Progenitor cell of endocrine pancreas (in vitro differentiated cells): Measurements from ENCODE around the gene NTPCR. TPM values are rescaled to one million over a fixed set of nuclear protein-coding genes. Genes with fewer than 3 reads are reported as not detected.
"Not testable (repeated sequence)": the region's sequence is repeated elsewhere in the genome, so short reads cannot be mapped to it uniquely, and the experiment has no call there.

Experiments used
- DNase-seq: peaks from one replicate; pipeline ENCODE4 v3.0.0; 2021; ENCODE audit warnings: low spot score; ENCODE audit not compliant: unreplicated experiment
- H3K27ac Mint-ChIP-seq: 2 replicates; pipeline ENCODE4 v1.8.0; 2021; ENCODE audit warnings: mild to moderate bottlenecking, moderate library complexity, mixed read lengths
- H3K27me3 Mint-ChIP-seq: 2 replicates; pipeline ENCODE4 v1.8.0; 2021; ENCODE audit warnings: mixed read lengths
- H3K36me3 Mint-ChIP-seq: 2 replicates; pipeline ENCODE4 v1.8.0; 2022; ENCODE audit warnings: mixed read lengths; ENCODE audit not compliant: insufficient read depth
- H3K4me1 Mint-ChIP-seq: 2 replicates; pipeline ENCODE4 v1.8.0; 2021; ENCODE audit warnings: low read depth, mixed read lengths
- H3K4me3 Mint-ChIP-seq: 2 replicates; pipeline ENCODE4 v1.8.0; 2021; ENCODE audit warnings: low read depth, mild to moderate bottlenecking, moderate library complexity, mixed read lengths
- H3K9me3 Mint-ChIP-seq: 2 replicates; pipeline ENCODE4 v1.8.0; 2021; ENCODE audit warnings: low read depth, mixed read lengths
- CTCF ChIP-seq: fragments of 200-600 bp; sonication (generic); IDR thresholded peaks from one replicate; pipeline ENCODE4 v1.5.0; 2021; ENCODE audit warnings: antibody characterized with exemption, mild to moderate bottlenecking; ENCODE audit not compliant: unreplicated experiment
- total RNA-seq: library from RNA; stranded (reverse); gene quantifications from 2 replicates; pipeline ENCODE4 v1.2.1, GENCODE V29; 2021

Gene NTPCR
- total RNA-seq, 1 donor from 2014 or later, result 59.0 TPM

DNA sequence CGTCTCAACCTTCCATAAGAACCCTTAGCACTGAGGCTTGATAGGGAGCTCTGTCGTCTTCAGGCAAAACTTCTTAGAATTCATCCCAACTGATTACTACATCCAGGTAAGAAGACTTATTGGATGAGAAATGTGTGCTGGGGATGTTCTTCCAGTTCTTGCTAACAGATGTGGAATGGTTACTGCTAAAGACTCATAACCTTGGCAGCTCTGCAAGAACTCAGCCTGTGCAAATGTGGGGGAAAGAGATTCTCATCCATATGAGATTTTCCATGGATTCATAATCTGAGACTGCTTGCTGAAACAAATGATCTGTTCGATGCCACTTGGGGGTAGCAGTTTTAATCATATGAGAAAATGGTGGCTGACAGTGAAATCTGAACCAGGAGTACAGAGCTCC lies 48.2 kb downstream of the NTPCR start:
- H3K4me3 Mint-ChIP-seq, result no peak overlapping the region

GRCh38 chr1:232999956-233000625 lies 49.7 kb downstream of the NTPCR start:
- Mint-ChIP-seq H3K4me1 (peaks cover 18% of the 10 kb centered on the region), H3K4me3 (no peak overlapping the region), H3K27me3 (no peaks in the 10 kb centered on the region), H3K27ac (no peak overlapping the region), H3K9me3 (no peaks in the 10 kb centered on the region), H3K36me3 (peaks cover 36% of the 10 kb centered on the region)
- no peak for DNase-seq
- no peak for TF ChIP-seq CTCF

More for the DNA sequence above, 48.2 kb downstream of the NTPCR start:
- no peaks in the 10 kb centered on the region for H3K27me3 Mint-ChIP-seq
- H3K9me3 Mint-ChIP-seq, result peaks cover 8% of the 10 kb centered on the region
- TF ChIP-seq CTCF, result no peak
- peaks cover 17% of the 10 kb centered on the region for H3K4me1 Mint-ChIP-seq
- no peak overlapping the region for H3K27ac Mint-ChIP-seq
- DNase-seq, result no peak
- peaks cover 49% of the 10 kb centered on the region for H3K36me3 Mint-ChIP-seq

DNA sequence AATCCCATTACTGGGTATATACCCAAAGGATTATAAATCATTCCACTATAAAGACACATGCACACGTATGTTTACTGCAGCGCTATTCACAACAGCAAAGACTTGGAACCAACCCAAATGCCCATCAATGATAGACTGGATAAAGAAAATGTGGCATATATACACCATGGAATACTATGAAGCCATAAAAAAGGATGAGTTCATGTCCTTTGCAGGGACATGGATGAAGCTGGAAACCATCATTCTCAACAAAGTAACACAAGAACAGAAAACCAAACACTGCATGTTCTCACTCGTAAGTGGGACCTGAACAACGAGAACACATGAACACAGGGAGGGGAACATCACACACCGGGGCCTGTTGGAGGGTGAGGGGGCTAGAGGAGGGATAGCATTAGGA lies 53.2 kb downstream of the NTPCR start:
- Mint-ChIP-seq H3K36me3 (peaks cover 19% of the 10 kb centered on the region), H3K4me1 (peaks cover 17% of the 10 kb centered on the region)
- DNase-seq, result not testable (repeated sequence)

DNA sequence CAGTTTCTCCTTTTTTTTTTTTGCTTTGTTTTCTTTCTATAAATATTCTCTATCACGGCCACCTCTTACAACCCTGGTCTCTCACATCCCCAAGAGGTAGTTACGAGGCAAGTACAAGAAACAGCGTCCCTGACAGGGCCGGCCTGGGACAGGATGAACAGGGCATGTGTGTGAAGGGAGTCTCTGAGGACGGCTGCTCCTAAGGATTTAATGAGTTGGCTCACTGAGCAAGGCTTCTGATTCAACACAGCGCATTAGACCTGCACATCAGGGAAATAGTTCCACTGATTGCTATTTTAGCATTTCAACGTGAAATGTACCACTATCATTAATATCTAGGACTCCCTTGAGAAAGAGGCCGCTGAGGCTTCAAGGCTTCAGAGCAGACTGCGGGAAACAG lies 54.0 kb downstream of the NTPCR start:
- H3K4me3 Mint-ChIP-seq, result no peak overlapping the region
- no peaks in the 10 kb centered on the region for H3K27me3 Mint-ChIP-seq
- H3K36me3 Mint-ChIP-seq, result peaks cover 18% of the 10 kb centered on the region
- no peak for DNase-seq
- no peak for TF ChIP-seq CTCF
- H3K4me1 Mint-ChIP-seq, result peaks cover 17% of the 10 kb centered on the region
- H3K27ac Mint-ChIP-seq, result no peak overlapping the region
- no peaks in the 10 kb centered on the region for H3K9me3 Mint-ChIP-seq

More for the DNA sequence above, 53.2 kb downstream of the NTPCR start:
- H3K27me3 Mint-ChIP-seq, H3K27ac Mint-ChIP-seq, H3K9me3 Mint-ChIP-seq, H3K4me3 Mint-ChIP-seq: not testable (repeated sequence)

DNA sequence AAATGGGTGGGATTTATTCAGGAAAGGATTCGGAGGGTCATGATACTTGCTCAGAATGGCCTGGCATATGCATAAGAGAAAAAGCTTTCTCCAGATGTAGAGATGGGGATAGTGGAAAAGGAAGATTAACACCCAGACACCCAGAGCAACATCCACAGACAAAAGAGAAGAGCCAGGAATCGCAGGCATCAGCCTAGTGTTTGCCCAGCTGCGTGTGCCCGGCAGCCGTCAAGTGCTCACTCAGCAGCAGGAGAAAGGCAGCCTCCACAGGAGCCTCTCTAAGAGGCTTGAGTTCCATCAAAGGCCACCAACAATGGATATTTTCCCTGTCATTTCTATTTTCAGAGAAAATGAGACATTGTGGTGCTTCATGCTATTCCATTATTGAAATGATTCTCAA lies 54.7 kb downstream of the NTPCR start:
- Mint-ChIP-seq H3K27ac (no peak overlapping the region), H3K4me1 (peaks cover 17% of the 10 kb centered on the region), H3K36me3 (peaks cover 14% of the 10 kb centered on the region), H3K4me3 (no peak overlapping the region), H3K27me3 (no peaks in the 10 kb centered on the region), H3K9me3 (no peaks in the 10 kb centered on the region)
- TF ChIP-seq CTCF, result no peak
- no peak for DNase-seq

DNA sequence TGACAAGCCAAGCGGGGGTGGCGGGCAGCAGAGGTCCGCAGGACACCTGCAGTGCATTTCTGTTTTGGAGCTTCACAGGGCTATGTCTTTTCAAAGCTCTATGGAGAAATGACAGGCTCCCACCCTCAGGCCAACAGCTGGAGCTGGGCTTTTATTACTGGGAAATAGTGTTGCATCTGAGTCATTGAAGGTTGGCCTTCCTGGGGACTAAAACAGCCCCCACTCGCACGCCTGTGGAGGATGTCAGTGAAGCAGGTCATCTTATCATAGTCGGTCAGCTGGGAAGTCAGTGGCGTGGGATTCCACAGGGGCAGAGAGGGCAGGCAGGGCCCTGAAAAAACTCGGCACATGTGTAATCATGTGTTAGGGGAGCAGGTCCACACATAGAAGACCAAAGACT lies 55.3 kb downstream of the NTPCR start:
- Mint-ChIP-seq H3K27me3 (no peaks in the 10 kb centered on the region), H3K36me3 (peaks cover 11% of the 10 kb centered on the region), H3K4me3 (no peak overlapping the region), H3K4me1 (peaks cover 17% of the 10 kb centered on the region), H3K9me3 (no peaks in the 10 kb centered on the region), H3K27ac (peak overlapping the region; percentile 63)
- no peak for DNase-seq
- no peak for TF ChIP-seq CTCF
